SK-N-SH treated with all-trans-retinoic acid at 6 μM for 48 hours (cell line): ENCODE results near the gene HSD11B1.

Experiments
- ARNTL ChIP-seq: fragments of 450-650 bp; formaldehyde crosslinking; IDR thresholded peaks from 2 replicates; pipeline ENCODE4 v1.5.0; 2020; ENCODE audit warnings: low read depth, mild to moderate bottlenecking, moderate library complexity, borderline replicate concordance
- BACH2 ChIP-seq: fragments of 250-450 bp; sonication (Bioruptor Pico); IDR thresholded peaks from 2 replicates; pipeline ENCODE4 v1.9.0; 2021; ENCODE audit warnings: mild to moderate bottlenecking, borderline replicate concordance
- RARB ChIP-seq: fragments of 250-450 bp; sonication (Bioruptor Pico); IDR thresholded peaks from 2 replicates; pipeline ENCODE4 v1.8.0; 2021; ENCODE audit warnings: mild to moderate bottlenecking, moderate library complexity
- SNAI2 ChIP-seq: fragments of 250-450 bp; sonication (Bioruptor Pico); IDR thresholded peaks from 2 replicates; pipeline ENCODE4 v1.5.0; 2020; ENCODE audit warnings: mild to moderate bottlenecking, moderate library complexity
- ZC3H10 ChIP-seq: fragments of 250-450 bp; sonication (Bioruptor Pico); IDR thresholded peaks from 2 replicates; pipeline ENCODE4 v1.5.1; 2021; ENCODE audit warnings: mild to moderate bottlenecking, moderate library complexity
- ZFP3 ChIP-seq: fragments of 250-450 bp; sonication (Bioruptor Pico); IDR thresholded peaks from 2 replicates; pipeline ENCODE4 v1.5.0; 2020; ENCODE audit warnings: mild to moderate bottlenecking, moderate library complexity
- ZFP30 ChIP-seq: fragments of 450-650 bp; formaldehyde crosslinking; IDR thresholded peaks from 2 replicates; pipeline ENCODE4 v1.5.0; 2022; ENCODE audit warnings: mild to moderate bottlenecking, moderate library complexity
- ZNF565 ChIP-seq: fragments of 450-650 bp; formaldehyde crosslinking; conservative IDR thresholded peaks from 2 replicates; pipeline ENCODE4 v1.5.0; 2020; ENCODE audit warnings: low read depth, mild to moderate bottlenecking, moderate library complexity
- ZNF8 ChIP-seq: fragments of 450-650 bp; formaldehyde crosslinking; IDR thresholded peaks from 2 replicates; pipeline ENCODE4 v1.5.0; 2020; ENCODE audit warnings: mild to moderate bottlenecking, moderate library complexity
- TF ChIP-seq, protein P1 (sequence below): fragments of 250-450 bp; sonication (Bioruptor Pico); IDR thresholded peaks from 2 replicates; pipeline ENCODE4 v1.8.0; 2020; ENCODE audit warnings: mild to moderate bottlenecking, moderate library complexity, borderline replicate concordance
- TF ChIP-seq, protein P2 (sequence below): fragments of 250-450 bp; sonication (Bioruptor Pico); IDR thresholded peaks from 2 replicates; pipeline ENCODE4 v1.5.0; 2020; ENCODE audit warnings: mild to moderate bottlenecking, moderate library complexity

DNA sequence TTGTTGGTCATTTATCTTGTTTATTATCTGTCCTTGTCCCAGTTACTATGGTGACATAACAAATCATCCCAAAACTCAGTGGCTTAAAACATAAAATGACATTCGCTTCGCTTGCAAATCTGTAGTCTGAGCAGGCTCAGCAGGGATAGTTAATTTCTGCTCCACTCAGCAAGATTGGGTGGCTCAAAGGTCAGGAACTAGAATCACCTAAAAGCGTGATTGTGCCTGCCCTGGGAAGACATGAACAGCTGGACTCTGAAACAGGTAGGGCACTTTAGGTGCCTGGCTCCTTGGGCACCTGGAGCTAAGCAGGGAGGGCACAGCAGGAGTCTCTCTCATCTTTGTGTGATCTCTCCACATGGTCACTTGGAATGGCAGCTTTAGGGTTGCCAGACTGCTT, 36.5 kb downstream of the HSD11B1 start:
- no peak for TF ChIP-seq SNAI2
- no peak for TF ChIP-seq ZC3H10 (CRISPR knock-in tag)
- no peak for TF ChIP-seq ZNF8 (CRISPR knock-in tag)
- TF ChIP-seq, protein P1, sequence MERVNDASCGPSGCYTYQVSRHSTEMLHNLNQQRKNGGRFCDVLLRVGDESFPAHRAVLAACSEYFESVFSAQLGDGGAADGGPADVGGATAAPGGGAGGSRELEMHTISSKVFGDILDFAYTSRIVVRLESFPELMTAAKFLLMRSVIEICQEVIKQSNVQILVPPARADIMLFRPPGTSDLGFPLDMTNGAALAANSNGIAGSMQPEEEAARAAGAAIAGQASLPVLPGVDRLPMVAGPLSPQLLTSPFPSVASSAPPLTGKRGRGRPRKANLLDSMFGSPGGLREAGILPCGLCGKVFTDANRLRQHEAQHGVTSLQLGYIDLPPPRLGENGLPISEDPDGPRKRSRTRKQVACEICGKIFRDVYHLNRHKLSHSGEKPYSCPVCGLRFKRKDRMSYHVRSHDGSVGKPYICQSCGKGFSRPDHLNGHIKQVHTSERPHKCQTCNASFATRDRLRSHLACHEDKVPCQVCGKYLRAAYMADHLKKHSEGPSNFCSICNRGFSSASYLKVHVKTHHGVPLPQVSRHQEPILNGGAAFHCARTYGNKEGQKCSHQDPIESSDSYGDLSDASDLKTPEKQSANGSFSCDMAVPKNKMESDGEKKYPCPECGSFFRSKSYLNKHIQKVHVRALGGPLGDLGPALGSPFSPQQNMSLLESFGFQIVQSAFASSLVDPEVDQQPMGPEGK (CRISPR knock-in tag) = no peak
- TF ChIP-seq RARB (CRISPR knock-in tag) = no peak
- TF ChIP-seq BACH2 (CRISPR knock-in tag) = no peak
- TF ChIP-seq ARNTL (CRISPR knock-in tag) = no peak
- no peak for TF ChIP-seq ZFP3
- TF ChIP-seq ZNF565 (CRISPR knock-in tag) = no peak
- no peak for TF ChIP-seq ZFP30 (CRISPR knock-in tag)
- TF ChIP-seq, protein P2, sequence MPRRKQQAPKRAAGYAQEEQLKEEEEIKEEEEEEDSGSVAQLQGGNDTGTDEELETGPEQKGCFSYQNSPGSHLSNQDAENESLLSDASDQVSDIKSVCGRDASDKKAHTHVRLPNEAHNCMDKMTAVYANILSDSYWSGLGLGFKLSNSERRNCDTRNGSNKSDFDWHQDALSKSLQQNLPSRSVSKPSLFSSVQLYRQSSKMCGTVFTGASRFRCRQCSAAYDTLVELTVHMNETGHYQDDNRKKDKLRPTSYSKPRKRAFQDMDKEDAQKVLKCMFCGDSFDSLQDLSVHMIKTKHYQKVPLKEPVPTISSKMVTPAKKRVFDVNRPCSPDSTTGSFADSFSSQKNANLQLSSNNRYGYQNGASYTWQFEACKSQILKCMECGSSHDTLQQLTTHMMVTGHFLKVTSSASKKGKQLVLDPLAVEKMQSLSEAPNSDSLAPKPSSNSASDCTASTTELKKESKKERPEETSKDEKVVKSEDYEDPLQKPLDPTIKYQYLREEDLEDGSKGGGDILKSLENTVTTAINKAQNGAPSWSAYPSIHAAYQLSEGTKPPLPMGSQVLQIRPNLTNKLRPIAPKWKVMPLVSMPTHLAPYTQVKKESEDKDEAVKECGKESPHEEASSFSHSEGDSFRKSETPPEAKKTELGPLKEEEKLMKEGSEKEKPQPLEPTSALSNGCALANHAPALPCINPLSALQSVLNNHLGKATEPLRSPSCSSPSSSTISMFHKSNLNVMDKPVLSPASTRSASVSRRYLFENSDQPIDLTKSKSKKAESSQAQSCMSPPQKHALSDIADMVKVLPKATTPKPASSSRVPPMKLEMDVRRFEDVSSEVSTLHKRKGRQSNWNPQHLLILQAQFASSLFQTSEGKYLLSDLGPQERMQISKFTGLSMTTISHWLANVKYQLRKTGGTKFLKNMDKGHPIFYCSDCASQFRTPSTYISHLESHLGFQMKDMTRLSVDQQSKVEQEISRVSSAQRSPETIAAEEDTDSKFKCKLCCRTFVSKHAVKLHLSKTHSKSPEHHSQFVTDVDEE (CRISPR knock-in tag) = no peak
